Left hindlimb (tissue), 1 donor: ENCODE measurements around the gene DPP6.

Source experiments
- DNase-seq: peaks from one replicate; pipeline ENCODE4 v3.0.0-alpha.2; 2018

DPP6 gene

DNA sequence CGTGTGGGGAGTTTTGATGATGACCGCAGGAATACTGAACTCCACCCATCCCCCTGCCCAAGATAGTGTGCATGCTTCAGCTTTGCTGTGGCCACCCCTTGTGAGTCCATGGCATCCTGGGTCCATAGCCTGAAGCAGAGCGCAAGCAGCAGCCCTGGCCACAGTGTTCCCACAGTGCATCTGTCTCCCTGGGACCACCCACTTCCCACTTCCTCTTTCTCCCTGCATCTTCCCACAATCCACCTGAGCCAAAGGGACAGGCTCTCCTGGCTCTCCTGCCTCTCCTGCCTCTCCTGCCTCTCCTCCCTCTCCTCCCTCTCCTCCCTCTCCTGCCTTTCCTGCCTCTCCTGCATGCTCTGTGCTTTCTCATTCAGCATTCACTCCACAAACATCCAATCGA, 800.0 kb downstream of the DPP6 start:
- DNase-seq, result no peak

GRCh38 chr7:154853063-154853726, 801.0 kb downstream of the DPP6 start:
- DNase-seq, result no peak

GRCh38 chr7:154853727-154854095, 801.5 kb downstream of the DPP6 start:
- DNase-seq, result no peak

DNA sequence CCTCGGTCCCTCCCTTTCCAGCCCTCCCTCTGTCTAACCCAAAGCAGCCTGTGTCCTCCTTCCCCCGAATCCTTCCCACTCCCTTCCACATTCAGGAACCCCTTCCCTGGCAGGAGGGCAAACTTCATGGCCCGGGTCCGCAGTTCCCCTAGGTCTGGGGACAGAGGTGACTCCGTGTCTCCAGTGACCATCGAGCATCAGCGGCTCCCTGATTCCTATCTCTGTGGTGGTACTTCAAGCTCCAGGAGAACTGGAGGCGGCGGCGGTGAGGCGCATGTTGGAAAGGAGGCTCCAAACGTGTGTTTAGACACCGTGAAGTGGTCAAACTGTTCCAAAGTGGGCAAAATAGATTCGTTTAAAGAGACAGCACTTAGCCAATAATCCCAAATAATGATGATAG, 802.6 kb downstream of the DPP6 start:
- DNase-seq, result no peak

- no peak for DNase-seq
These were observed 803.2 kb downstream of the DPP6 start for GRCh38 chr7:154855366-154855765.

GRCh38 chr7:154856733-154857132, 804.5 kb downstream of the DPP6 start:
- no peak for DNase-seq

- no peak for DNase-seq
These were observed 805.0 kb downstream of the DPP6 start for GRCh38 chr7:154857240-154857639.

GRCh38 chr7:154857728-154858681, 805.8 kb downstream of the DPP6 start:
- no peak for DNase-seq

DNA sequence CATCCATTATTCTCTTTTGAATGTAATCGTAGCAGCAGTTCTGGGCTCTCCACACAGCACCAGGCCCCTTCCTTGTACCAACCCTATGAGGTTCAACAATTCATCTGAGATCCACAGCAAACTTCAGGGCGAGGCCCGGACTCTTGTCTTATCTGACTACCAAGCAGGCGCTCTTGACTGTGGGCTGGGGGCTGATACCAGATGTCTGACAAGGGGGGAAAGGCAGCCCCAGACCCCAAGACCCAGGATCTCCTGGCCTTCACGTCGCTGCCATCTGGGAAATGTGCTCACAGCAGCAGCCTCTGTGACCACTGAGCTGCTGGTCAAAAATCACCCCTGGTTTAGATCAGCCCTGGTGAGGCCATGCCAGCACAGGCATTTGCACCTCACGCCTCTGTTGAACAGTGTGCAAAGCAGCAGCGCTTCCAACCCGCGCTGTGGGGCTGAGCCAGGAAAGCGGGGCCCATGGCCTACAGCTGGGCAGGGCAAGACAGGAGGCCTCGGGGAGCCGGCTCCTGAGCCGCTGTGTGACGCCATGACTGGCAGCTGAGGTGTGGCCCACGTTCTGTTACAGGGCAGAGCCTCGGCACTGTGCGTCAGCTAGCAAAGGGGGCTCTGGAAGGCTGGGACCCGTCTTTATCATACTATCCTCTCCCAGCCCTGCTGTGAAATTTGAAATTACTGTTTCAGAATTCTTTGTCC, 806.8 kb downstream of the DPP6 start:
- DNase-seq, result no peak

- DNase-seq, result no peak
These were observed 807.8 kb downstream of the DPP6 start for GRCh38 chr7:154859747-154860620.

- DNase-seq, result no peak
These were observed 808.6 kb downstream of the DPP6 start for GRCh38 chr7:154860621-154861375.

GRCh38 chr7:154861589-154861988, 809.4 kb downstream of the DPP6 start:
- no peak for DNase-seq

DNA sequence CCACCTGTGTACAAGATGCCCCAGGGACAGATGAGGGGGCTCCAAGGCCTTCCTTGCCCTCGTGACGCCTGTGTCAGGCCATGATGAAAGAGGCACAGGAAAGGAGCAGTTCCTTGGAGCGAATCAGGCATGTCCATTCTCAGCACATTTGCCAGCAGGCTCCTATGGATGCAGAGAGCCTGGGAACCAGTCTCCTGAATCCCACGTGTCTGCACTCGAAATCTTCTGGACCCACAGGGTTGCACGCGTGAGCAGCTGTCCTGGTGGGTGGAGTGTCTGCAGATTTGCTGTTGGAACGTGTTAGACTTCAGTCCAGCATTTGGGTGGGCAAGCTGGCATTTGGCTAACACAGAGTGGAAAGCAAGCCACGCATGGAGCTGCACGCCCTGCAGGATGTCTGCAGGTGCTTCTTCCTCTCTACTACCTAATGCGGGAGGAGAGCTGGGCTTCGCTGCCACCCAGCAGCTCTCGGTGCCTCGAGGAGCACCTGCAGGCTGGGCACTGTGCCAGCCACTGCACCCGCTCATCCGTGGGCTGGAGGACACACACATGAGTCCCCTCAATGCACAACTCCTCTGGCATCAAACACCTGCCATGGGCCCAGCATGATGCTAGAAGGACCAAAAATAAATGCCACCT, 810.1 kb downstream of the DPP6 start:
- DNase-seq, result no peak

DNA sequence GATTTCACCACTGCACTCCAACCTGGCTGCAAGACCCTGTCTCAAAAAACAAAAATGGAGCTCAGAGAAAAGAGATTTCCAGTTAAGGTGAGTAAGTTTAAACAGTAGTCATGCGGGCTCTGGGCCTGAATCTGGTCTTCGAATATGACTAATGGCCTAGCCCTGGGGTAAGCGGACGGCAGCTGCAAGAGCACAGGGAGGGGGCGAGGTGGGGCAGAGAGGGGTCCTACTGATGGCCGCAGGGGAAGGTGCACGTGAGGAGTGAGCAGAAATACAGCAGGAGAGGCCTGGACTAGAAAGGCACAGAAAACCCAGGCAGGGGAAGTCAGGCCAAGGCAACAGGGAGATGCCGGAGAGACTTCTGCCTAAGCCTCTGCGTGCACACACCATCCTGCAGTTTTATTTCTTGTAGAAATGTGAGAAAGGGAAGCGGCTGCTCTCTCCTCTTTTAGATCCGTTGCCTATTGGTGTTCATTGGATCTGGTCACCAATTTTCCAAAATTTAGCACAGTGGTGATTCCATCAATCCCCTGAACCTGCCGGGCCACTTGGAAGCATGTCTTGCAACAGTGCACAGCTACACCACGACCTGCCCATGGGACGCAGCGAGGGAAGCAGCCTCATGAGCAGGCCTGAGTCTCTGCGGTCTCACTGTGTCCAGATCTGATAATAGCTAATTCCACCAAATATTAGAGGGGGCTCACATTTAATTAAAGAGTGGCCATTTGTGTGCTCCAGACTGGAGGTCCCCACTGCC, 811.7 kb downstream of the DPP6 start:
- no peak for DNase-seq

- no peak for DNase-seq
These were observed 812.3 kb downstream of the DPP6 start for GRCh38 chr7:154864523-154864891.

DNA sequence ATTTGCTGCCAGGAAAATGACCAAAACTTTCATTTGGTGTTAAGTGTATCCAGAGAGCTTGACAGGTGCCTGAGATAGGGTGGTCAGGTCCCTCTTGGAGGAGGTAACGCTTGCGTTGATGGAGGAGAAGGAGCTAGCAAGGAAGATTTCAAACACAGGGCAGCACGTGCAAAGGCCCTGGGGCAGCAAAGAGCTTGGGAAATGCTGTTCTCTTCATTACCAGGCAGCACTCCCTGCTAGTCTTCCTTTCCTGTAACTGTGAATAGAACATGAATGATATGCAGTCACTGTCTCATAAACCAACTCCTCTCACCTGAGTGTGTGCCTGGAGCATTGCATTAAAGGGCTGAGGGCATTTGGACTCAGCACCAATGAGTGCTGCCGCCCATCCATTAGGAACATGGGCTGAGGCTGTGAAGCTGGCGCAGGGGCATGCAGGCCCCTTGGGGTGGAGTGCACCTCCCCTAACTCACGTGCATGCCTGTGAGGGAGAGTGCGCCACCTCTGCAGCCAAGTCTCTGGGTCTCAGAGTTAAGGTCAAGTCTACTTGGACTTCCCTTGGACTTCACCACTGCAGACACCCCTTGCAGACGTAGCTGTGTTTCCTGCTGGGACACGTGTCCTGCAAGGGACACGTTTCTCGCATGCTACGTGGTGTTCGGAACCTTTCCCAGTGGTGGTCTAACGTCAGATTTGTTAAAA, 813.9 kb downstream of the DPP6 start:
- no peak for DNase-seq

DNA sequence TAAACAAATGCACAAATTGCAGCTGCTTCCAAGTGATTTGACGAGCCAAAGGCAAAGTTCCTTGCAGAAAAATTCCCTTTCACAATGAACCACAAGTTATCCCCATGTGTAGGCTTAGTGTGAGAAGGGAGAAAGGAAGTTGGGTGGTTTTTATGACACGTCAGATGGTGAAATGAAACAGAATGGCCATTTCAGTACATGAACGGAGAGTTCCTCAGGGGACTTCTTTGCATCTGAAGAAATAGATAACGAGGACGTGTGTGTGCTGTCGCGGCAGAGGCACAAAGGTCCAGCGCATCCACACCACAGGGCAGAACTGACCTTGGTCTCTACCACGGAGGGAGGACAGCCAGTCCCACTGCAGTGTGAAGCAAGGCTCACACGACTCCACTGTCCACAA, 814.9 kb downstream of the DPP6 start:
- no peak for DNase-seq

- peak; percentile 3 for DNase-seq
These were observed 816.7 kb downstream of the DPP6 start for GRCh38 chr7:154868921-154869320.

DNA sequence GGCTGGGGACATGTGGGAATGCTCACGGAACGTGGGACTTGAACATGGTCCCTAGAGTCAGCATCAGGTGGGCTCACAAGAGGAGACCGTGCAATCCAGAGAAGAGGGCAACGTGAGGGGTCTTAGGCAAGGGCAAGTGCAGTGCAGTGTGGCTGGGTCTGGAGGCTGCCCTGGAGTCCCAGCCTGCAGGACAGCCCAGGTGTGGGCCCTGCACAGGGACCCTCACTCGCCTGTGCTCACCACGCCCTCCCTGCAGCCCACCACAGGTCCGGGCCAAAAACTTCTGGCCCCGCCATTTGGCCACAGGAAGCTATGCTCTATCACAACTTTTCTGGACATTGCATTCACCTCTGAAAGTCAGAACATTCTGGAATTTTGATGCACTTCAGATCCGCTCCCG, 817.2 kb downstream of the DPP6 start:
- DNase-seq, result peak; percentile 11

GRCh38 chr7:154871507-154871906, 819.3 kb downstream of the DPP6 start:
- DNase-seq, result no peak
